Measurements from ENCODE around the gene EMILIN2. TPM values are rescaled to one million over a fixed set of nuclear protein-coding genes. Genes with fewer than 3 reads are reported as not detected.

EMILIN2 gene
- total RNA-seq, 1 donor from 2014 or later: 29.6 TPM

GRCh38 chr18:2823966-2824365 lies 22.8 kb upstream of the EMILIN2 start:
- Histone ChIP-seq H3K4me2 (ENCODE audit: low read length) (no peak overlapping the region), H3K27me3 (ENCODE audit: insufficient read depth, low read length) (no peaks in the 10 kb centered on the region), H4K20me1 (ENCODE audit: insufficient read depth, low read length) (no peaks in the 10 kb centered on the region), H3K79me2 (ENCODE audit: insufficient read depth, low read length) (no peaks in the 10 kb centered on the region), H3K9ac (ENCODE audit: low read length) (no peak overlapping the region), H3K36me3 (ENCODE audit: insufficient read depth, low read length) (no peaks in the 10 kb centered on the region), H3K9me3 (ENCODE audit: insufficient read depth, low read depth, low read length) (no peaks in the 10 kb centered on the region), H3K4me1 (ENCODE audit: insufficient read depth, low read length) (no peaks in the 10 kb centered on the region), H3K4me3 (ENCODE audit: insufficient read depth, low read depth, low read length) (no peak overlapping the region), H3K27ac (ENCODE audit: low read depth, low read length) (no peak overlapping the region), H2AFZ (ENCODE audit: low read depth, low read length) (no peak overlapping the region)
- DNase-seq (ENCODE audit: low read depth) (no peak), FAIRE-seq (no peak)
- Mint-ChIP-seq H3K27ac (ENCODE audit: unreplicated experiment) (no peak overlapping the region), H3K36me3 (ENCODE audit: low read depth, unreplicated experiment) (no peaks in the 10 kb centered on the region), H3K27me3 (ENCODE audit: low read depth, unreplicated experiment) (no peaks in the 10 kb centered on the region), H3K4me3 (ENCODE audit: unreplicated experiment) (no peak overlapping the region), H3K9me3 (ENCODE audit: unreplicated experiment) (peaks cover 7% of the 10 kb centered on the region), H3K4me1 (ENCODE audit: low read depth, unreplicated experiment) (no peaks in the 10 kb centered on the region)
- TF ChIP-seq CTCF (IDR thresholded peaks at IDR 0.05; ENCODE audit: insufficient read depth, low read depth, low read length) (no peak), EZH2 (IDR thresholded peaks at IDR 0.05; ENCODE audit: insufficient read depth, low read length) (no peak)

DNA sequence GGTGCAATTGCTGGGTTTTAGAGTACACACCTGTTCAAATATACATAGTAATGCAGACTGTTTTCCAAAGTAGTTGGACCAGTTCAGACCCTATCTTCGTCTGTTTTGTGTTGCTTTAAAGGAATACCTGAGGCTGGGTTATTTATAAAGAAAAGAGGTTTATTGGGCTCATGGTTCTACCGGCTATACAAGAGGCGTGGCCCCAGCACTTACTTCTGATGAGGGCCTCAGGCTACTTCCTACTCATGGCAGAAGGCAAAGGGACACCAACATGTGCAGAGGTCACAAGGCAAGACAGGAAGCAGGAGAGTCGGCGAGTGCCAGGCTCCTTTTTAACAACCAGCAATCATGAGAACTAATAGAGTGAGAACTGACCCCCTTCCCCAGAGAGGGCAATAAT lies 21.9 kb upstream of the EMILIN2 start:
- H2AFZ ChIP-seq (ENCODE audit: low read depth, low read length): no peak overlapping the region
- no peak overlapping the region for H3K4me2 ChIP-seq (ENCODE audit: low read length)
- no peaks in the 10 kb centered on the region for H3K27me3 ChIP-seq (ENCODE audit: insufficient read depth, low read length)
- no peaks in the 10 kb centered on the region for H3K9me3 ChIP-seq (ENCODE audit: insufficient read depth, low read depth, low read length)
- H3K4me3 Mint-ChIP-seq (ENCODE audit: unreplicated experiment): no peak overlapping the region
- H3K27ac Mint-ChIP-seq (ENCODE audit: unreplicated experiment): no peak overlapping the region
- TF ChIP-seq EZH2 (IDR thresholded peaks at IDR 0.05; ENCODE audit: insufficient read depth, low read length): no peak
- TF ChIP-seq CTCF (IDR thresholded peaks at IDR 0.05; ENCODE audit: insufficient read depth, low read depth, low read length): no peak
- H3K36me3 Mint-ChIP-seq (ENCODE audit: low read depth, unreplicated experiment): no peaks in the 10 kb centered on the region
- H4K20me1 ChIP-seq (ENCODE audit: insufficient read depth, low read length): no peaks in the 10 kb centered on the region
- no peak for DNase-seq (ENCODE audit: low read depth)
- H3K4me3 ChIP-seq (ENCODE audit: insufficient read depth, low read depth, low read length): no peak overlapping the region
- H3K27me3 Mint-ChIP-seq (ENCODE audit: low read depth, unreplicated experiment): no peaks in the 10 kb centered on the region
- H3K9me3 Mint-ChIP-seq (ENCODE audit: unreplicated experiment): peaks cover 8% of the 10 kb centered on the region
- H3K27ac ChIP-seq (ENCODE audit: low read depth, low read length): no peak overlapping the region
- H3K4me1 ChIP-seq (ENCODE audit: insufficient read depth, low read length): no peaks in the 10 kb centered on the region
- no peak for FAIRE-seq
- no peaks in the 10 kb centered on the region for H3K36me3 ChIP-seq (ENCODE audit: insufficient read depth, low read length)
- no peak overlapping the region for H3K9ac ChIP-seq (ENCODE audit: low read length)
- no peaks in the 10 kb centered on the region for H3K79me2 ChIP-seq (ENCODE audit: insufficient read depth, low read length)
- H3K4me1 Mint-ChIP-seq (ENCODE audit: low read depth, unreplicated experiment): no peaks in the 10 kb centered on the region

GRCh38 chr18:2825613-2826175 lies 21.1 kb upstream of the EMILIN2 start:
- no peaks in the 10 kb centered on the region for H3K4me1 Mint-ChIP-seq (ENCODE audit: low read depth, unreplicated experiment)
- no peaks in the 10 kb centered on the region for H3K27me3 Mint-ChIP-seq (ENCODE audit: low read depth, unreplicated experiment)
- no peak overlapping the region for H3K9ac ChIP-seq (ENCODE audit: low read length)
- DNase-seq (ENCODE audit: low read depth): no peak
- H4K20me1 ChIP-seq (ENCODE audit: insufficient read depth, low read length): no peaks in the 10 kb centered on the region
- no peak overlapping the region for H3K27ac Mint-ChIP-seq (ENCODE audit: unreplicated experiment)
- TF ChIP-seq EZH2 (IDR thresholded peaks at IDR 0.05; ENCODE audit: insufficient read depth, low read length): no peak
- no peak for TF ChIP-seq CTCF (IDR thresholded peaks at IDR 0.05; ENCODE audit: insufficient read depth, low read depth, low read length)
- no peak overlapping the region for H3K4me3 Mint-ChIP-seq (ENCODE audit: unreplicated experiment)
- H3K4me2 ChIP-seq (ENCODE audit: low read length): no peak overlapping the region
- no peaks in the 10 kb centered on the region for H3K4me1 ChIP-seq (ENCODE audit: insufficient read depth, low read length)
- no peak for FAIRE-seq
- no peak overlapping the region for H3K4me3 ChIP-seq (ENCODE audit: insufficient read depth, low read depth, low read length)
- no peaks in the 10 kb centered on the region for H3K36me3 Mint-ChIP-seq (ENCODE audit: low read depth, unreplicated experiment)
- no peaks in the 10 kb centered on the region for H3K79me2 ChIP-seq (ENCODE audit: insufficient read depth, low read length)
- no peak overlapping the region for H2AFZ ChIP-seq (ENCODE audit: low read depth, low read length)
- H3K27me3 ChIP-seq (ENCODE audit: insufficient read depth, low read length): no peaks in the 10 kb centered on the region
- H3K36me3 ChIP-seq (ENCODE audit: insufficient read depth, low read length): no peaks in the 10 kb centered on the region
- H3K9me3 Mint-ChIP-seq (ENCODE audit: unreplicated experiment): peaks cover 8% of the 10 kb centered on the region
- H3K9me3 ChIP-seq (ENCODE audit: insufficient read depth, low read depth, low read length): no peaks in the 10 kb centered on the region
- no peak overlapping the region for H3K27ac ChIP-seq (ENCODE audit: low read depth, low read length)

Measured in astrocyte (in vitro differentiated cells and primary cell).